Measurements from ENCODE around the gene EP400.
"Not testable (repeated sequence)": the region's sequence is repeated elsewhere in the genome, so short reads cannot be mapped to it uniquely, and the experiment has no call there.

Gene EP400

GRCh38 chr12:131981388-131981787 lies 31.6 kb downstream of the EP400 start:
- no peak for DNase-seq (ENCODE audit: low spot score)
- TF ChIP-seq CTCF (conservative IDR thresholded peaks at IDR 0.05; ENCODE audit: low read depth), result no peak
- H3K27ac ChIP-seq, result no peak overlapping the region
- CTCF ChIA-PET, result no interaction called here
- POLR2A ChIA-PET (ENCODE audit: low non-redundant PET), result no interaction called here

- ChIA-PET POLR2A (ENCODE audit: low non-redundant PET) (no interaction called here), CTCF (interaction anchor here (0.6 to 0.7 kb wide), 4 partner anchors 33 to 359 kb away, joined by 3 read pairs; no protein-coding TSS in a partner anchor)
- TF ChIP-seq CTCF (conservative IDR thresholded peaks at IDR 0.05; ENCODE audit: low read depth), result no peak
- H3K27ac ChIP-seq, result no peak overlapping the region
- DNase-seq (ENCODE audit: low spot score), result no peak
Observed at GRCh38 chr12:131982041-131982440, 32.3 kb downstream of the EP400 start.

- H3K27ac ChIP-seq, result no peak overlapping the region
- ChIA-PET POLR2A (ENCODE audit: low non-redundant PET) (no interaction called here), CTCF (interaction anchor here (0.6 kb wide), 2 partner anchors 11 to 475 kb away, joined by 3 to 4 read pairs; no protein-coding TSS in a partner anchor)
- TF ChIP-seq CTCF (conservative IDR thresholded peaks at IDR 0.05; ENCODE audit: low read depth), result no peak
- no peak for DNase-seq (ENCODE audit: low spot score)
Observed at GRCh38 chr12:131983026-131983425, 33.3 kb downstream of the EP400 start.

- DNase-seq (ENCODE audit: low spot score), result no peak
- H3K27ac ChIP-seq, result no peak overlapping the region
- CTCF ChIA-PET, result interaction anchor here (0.6 kb wide), 1 partner anchor 10 kb away, joined by 4 read pairs; no protein-coding TSS in a partner anchor
- POLR2A ChIA-PET (ENCODE audit: low non-redundant PET), result interaction anchor here (0.5 kb wide), 1 partner anchor 13 kb away, joined by 3 read pairs; no protein-coding TSS in a partner anchor
- no peak for TF ChIP-seq CTCF (conservative IDR thresholded peaks at IDR 0.05; ENCODE audit: low read depth)
Observed at GRCh38 chr12:131983554-131983953, 33.8 kb downstream of the EP400 start.

GRCh38 chr12:131984334-131984733 lies 34.6 kb downstream of the EP400 start:
- CTCF ChIA-PET, result no interaction called here
- POLR2A ChIA-PET (ENCODE audit: low non-redundant PET), result no interaction called here
- no peak for DNase-seq (ENCODE audit: low spot score)

GRCh38 chr12:131985510-131985875 lies 35.8 kb downstream of the EP400 start:
- DNase-seq (ENCODE audit: low spot score); H3K27ac ChIP-seq; POLR2A ChIA-PET (ENCODE audit: low non-redundant PET): not testable (repeated sequence)

More at GRCh38 chr12:131984334-131984733, 34.6 kb downstream of the EP400 start:
- TF ChIP-seq CTCF (conservative IDR thresholded peaks at IDR 0.05; ENCODE audit: low read depth), result no peak
- H3K27ac ChIP-seq, result no peak overlapping the region

GRCh38 chr12:131986361-131986760 lies 36.6 kb downstream of the EP400 start:
- ChIA-PET CTCF (no interaction called here), POLR2A (ENCODE audit: low non-redundant PET) (no interaction called here)
- DNase-seq (ENCODE audit: low spot score), result no peak
- no peak for TF ChIP-seq CTCF (conservative IDR thresholded peaks at IDR 0.05; ENCODE audit: low read depth)
- no peak overlapping the region for H3K27ac ChIP-seq

More at GRCh38 chr12:131985510-131985875, 35.8 kb downstream of the EP400 start:
- CTCF ChIA-PET, result not testable (repeated sequence)

All from RWPE1 (cell line).